GM18508 (cell line): ENCODE results near the gene NR3C1.

Source experiments
- ATAC-seq: cut with Tn5 transposase; IDR thresholded peaks from one replicate; pipeline ENCODE4 v1.9.1; 2021; ENCODE audit warnings: moderate number of reproducible peaks; ENCODE audit not compliant: insufficient read depth, unreplicated experiment

NR3C1 gene

GRCh38 chr5:143374496-143375217 is 28.8 kb downstream of the NR3C1 start:
- no peak for ATAC-seq

DNA sequence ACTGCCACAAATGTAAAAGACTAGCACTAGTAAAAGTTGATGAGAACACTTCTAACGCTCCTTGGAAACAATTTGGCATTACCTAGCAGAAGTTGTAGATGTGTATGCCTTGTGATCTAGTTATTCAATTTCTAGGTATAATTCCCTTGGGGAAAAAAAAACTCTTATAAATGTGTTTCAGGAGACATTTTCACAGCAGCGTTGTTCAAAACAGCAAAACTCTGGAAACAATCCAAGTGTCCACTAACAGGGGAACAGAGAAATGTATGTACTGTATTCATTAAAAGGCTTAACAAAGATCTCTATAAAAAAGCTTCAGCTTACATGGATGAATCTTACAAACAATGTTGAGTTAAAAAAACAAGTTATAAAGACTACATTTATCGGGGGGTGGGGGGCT is 30.4 kb downstream of the NR3C1 start:
- ATAC-seq, result no peak

DNA sequence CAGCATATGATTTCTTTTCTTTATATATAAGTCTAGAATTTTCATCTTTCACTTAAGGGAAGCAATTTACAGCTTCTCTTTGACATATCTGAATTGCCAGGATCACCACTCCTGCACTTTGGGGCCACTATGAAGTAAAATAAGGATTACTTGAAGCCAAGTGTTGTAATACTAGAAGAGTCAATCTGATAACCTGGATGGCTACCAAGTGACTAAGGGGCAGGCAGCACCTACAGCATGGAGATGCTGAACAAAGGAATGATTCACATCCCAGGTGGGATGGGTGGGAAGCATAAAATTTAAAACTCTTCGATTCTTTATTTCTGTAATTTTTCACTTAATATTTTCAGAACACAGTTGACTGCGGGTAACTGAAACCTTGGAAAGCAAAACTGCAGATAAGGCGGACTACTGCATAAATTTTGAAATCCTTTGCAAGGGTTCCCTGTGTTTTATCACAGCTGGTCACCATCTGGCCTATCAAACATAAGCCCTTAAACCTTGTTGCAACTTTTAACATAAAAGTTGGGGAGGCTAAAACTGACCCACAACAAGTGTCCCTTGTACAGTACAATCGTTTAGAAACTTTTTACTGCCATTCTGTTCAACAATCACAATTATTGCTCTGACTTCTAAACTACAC is 31.2 kb downstream of the NR3C1 start:
- ATAC-seq, result no peak

DNA sequence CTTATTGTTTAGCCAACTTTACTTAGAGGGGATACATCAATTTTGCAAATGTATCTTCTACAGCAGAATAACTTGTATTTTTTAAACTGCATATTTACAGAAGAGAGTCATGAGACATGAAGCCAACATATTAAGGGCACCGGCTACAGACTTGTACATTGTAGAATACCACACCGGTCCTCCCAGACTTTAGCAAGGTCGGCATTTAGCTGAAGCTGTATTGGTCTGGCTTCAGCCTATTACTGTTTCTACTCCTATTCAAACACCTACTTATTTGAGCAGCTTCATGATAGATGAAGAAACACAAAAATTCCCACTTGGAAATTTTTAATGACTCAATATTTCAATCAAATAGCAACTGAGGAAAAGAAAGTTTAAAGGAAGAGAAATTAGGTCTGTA is 33.0 kb downstream of the NR3C1 start:
- no peak for ATAC-seq

DNA sequence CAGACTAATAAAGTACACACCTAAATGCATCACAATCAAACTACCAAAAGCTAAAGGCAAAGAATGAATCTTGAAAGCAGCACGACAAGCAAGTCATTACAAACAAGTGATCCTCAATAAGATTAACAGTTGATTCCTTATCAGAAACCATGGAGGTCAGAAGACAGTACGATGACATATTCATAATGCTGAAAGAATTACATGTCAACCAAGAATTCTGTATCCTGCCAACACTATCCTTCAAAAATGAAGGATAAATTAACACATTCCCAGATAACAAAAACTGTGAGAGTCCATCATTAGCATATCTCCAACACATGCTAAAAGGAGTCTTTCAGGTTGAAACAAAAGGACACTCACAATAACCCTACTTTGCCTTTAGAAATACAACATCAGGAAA is 39.4 kb downstream of the NR3C1 start:
- ATAC-seq, result no peak

- ATAC-seq, result no peak
These were observed 40.7 kb downstream of the NR3C1 start for GRCh38 chr5:143362664-143363227.

GRCh38 chr5:143361438-143361837 is 42.0 kb downstream of the NR3C1 start:
- ATAC-seq, result no peak

DNA sequence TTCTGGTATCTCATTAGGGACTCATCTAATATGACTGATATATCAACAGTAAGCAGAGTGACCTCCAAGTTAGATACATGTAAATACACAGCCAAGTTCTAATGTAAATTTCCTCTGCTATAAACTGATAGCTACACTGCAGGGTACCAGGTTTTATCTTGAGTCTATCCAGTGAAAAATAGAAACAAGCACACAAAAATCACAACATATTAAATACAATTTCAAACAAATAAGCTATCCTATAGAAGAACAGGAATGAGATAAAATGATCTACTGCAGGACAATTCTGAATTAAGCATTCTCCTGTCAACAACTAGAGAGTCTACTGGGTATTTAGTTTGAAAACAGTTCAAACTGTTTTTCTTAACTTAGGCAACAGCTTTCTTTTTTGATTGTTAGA is 42.7 kb downstream of the NR3C1 start:
- ATAC-seq, result no peak

GRCh38 chr5:143359869-143360268 is 43.6 kb downstream of the NR3C1 start:
- ATAC-seq, result no peak

DNA sequence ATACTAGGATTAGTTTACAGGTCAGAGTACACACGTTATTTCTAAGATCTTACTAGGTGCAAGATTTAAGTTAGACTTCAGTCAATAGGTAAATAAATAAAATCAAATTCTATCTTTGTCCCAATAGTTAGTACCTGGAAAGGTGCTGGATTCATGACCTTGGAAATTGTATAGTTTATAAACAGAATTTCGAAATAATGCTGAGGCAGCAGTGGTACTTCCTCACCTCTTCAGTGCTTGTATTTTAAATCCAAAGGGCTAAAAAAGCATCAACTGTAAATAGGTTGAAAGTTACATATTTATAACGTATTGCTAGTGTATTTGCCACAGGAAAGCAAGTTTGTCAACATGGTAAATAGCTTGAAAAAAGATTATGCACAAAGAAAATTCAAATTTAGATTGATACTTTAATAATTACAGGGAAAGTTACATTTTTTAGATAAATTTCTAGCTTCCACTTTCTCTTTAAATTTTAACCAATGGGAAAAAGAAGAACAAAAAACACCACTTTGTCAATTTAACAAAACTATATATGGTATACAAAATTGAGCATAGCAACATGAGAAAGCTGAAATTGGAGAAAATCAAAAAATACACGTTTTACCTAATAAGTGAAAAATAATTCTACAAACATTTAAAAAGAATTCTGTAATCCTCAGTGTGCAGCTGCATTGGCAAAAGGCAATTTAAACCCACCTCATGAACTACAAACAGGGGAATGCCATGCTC is 46.5 kb downstream of the NR3C1 start:
- no peak for ATAC-seq

DNA sequence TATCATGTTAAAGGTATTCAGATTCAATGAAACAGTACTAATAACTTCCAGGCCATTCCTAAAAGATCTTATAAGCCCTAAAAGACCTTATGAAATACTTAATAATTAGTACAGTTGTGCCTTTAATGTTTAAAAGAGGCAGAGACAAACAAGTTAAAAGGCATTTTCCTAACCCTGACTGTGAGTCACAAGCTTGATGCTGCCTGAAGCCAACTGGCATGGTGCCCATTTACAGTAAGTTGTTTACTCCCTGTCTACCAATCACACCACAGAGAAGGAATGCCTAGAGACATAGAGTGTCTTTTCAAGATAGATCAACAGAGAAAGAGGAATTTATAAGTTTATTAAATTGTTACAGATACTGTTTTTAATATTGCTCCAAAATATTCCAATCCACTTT is 47.8 kb downstream of the NR3C1 start:
- ATAC-seq, result no peak

GRCh38 chr5:143354025-143354424 is 49.5 kb downstream of the NR3C1 start:
- no peak for ATAC-seq

GRCh38 chr5:143352691-143353090 is 50.8 kb downstream of the NR3C1 start:
- ATAC-seq, result no peak

DNA sequence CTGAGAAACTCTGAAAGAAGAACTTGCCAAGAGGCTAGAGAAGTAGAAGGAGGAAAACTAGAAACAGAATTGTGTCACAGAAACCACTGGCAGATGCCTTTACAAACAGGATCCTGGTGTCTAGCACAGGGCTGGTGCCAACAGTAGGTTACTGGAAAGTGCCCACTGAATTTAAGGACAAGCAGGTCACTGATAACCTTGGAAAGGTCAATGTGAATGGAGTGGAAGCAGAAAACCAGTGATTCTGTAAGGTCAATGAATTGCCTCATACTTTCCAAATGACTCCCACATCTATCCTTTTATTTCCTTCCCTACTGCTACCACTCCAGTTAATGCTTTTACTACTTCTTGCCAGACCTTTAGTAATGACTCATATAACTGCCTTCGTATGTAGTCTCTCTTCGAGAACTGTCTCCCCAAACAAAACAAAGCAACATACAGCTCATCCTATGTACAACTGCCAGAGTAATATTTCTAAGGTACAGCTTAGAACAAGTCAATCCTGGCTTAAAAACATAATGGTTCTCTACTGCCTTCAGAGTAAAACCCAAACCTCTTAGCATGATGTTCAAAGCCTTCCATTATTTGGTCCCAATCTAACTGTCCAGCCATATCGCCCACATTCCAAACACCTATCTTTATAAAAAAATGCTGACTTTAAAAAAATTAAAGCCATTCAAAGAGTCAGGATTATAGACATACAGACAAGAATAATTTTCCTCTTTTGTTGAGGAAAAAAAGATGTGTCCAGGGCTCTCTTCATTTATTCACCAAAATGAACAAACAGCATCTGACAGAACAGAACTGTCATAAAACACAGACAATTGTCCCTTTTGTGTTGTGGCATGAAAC is 52.5 kb downstream of the NR3C1 start:
- ATAC-seq, result peak; percentile 41

- ATAC-seq, result no peak
These were observed 53.1 kb downstream of the NR3C1 start for GRCh38 chr5:143350341-143350740.

DNA sequence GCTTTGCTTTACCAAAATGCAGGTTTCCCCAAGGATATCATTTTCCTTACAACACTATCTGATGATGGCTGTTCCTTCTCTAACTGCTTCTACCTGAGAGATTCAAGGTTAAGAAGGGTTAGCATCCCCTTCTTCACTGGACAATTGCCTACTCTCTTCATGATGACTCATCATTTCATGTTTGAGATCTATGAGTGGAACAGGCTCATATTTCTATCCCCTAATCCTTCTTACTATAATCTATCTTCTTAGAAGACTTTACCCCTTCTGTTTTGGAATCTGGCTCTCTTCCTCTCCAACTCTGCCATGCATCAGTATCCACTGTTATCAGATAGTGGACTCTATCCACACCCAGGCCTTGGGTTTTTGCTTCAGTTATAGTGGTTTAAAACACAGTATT is 54.3 kb downstream of the NR3C1 start:
- ATAC-seq, result no peak

- ATAC-seq, result no peak
These were observed 55.7 kb downstream of the NR3C1 start for GRCh38 chr5:143347698-143348344.

DNA sequence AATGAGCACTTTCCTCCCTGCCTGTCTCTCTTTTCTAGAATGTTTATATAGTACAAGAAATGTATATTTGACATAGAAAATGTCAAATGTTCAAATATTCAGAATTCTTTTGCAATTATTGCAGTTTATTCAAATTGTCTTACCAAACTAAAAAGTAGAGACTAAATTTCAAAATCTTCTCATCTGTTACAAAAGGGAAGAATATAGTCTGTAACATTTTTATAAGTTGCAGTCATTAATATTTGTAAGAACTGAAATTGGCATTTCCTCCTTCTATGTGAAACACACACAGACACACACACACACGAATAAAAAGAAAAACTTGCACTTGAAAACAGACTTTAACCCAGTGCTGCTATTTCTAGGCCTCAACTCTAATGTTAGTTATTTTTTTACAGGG is 56.4 kb downstream of the NR3C1 start:
- ATAC-seq, result no peak

GRCh38 chr5:143345671-143346440 is 57.6 kb downstream of the NR3C1 start:
- ATAC-seq, result no peak
